ENCODE results near the gene FAM221A.

- TF ChIP-seq POLR2A (IDR thresholded peaks at IDR 0.05) (no peak), CTCF (IDR thresholded peaks at IDR 0.05) (no peak)
Observed at GRCh38 chr7:23710000-23710399, 30.0 kb downstream of the FAM221A start, which contains the start of gene STK31.

All from heart left ventricle (tissue), 13 donors.